GM23338 (cell line): ENCODE data around the gene FAM237B. TPM values are rescaled to one million over a fixed set of nuclear protein-coding genes. Genes with fewer than 3 reads are reported as not detected.
A peak's percentile ranks its signal among the peaks of the same experiment; 100 is the strongest.

Source experiments
- ATAC-seq: fragments of 200-7000 bp; cut with Tn5 transposase; 3 replicates; pipeline ENCODE4 v1.9.1; 2020
- DNase-seq: peaks from one replicate; pipeline ENCODE4 v3.0.0-alpha.2; 2015; ENCODE audit warnings: low spot score
- H2AFZ ChIP-seq: fragments of 200-600 bp; sonication (generic); 2 replicates; pipeline ENCODE4 v1.8.0; 2016; ENCODE audit warnings: antibody characterized with exemption, mild to moderate bottlenecking, moderate library complexity
- H3F3A ChIP-seq: fragments of 200-600 bp; sonication (generic); replicated peaks from 2 replicates; pipeline ENCODE4 v1.8.0; 2017; ENCODE audit warnings: antibody characterized with exemption, mixed run types, low read depth
- H3K27ac ChIP-seq: fragments of 200-600 bp; sonication (generic); 2 replicates; pipeline ENCODE4 v1.6.1; 2016; ENCODE audit warnings: low read depth
- H3K27me3 ChIP-seq: fragments of 200-600 bp; sonication (generic); 2 replicates; pipeline ENCODE4 v1.8.0; 2016; ENCODE audit warnings: mild to moderate bottlenecking, mixed run types, moderate library complexity; ENCODE audit not compliant: insufficient read depth
- H3K36me3 ChIP-seq: fragments of 200-600 bp; sonication (generic); 2 replicates; pipeline ENCODE4 v1.8.0; 2016; ENCODE audit warnings: mild to moderate bottlenecking; ENCODE audit not compliant: insufficient read depth
- H3K4me1 ChIP-seq: fragments of 200-600 bp; sonication (generic); 2 replicates; pipeline ENCODE4 v1.8.0; 2016; ENCODE audit warnings: mild to moderate bottlenecking, moderate library complexity; ENCODE audit not compliant: insufficient read depth
- H3K4me2 ChIP-seq: fragments of 200-600 bp; sonication (generic); 2 replicates; pipeline ENCODE4 v1.7.1; 2017; ENCODE audit warnings: mixed run types
- H3K4me3 ChIP-seq: fragments of 200-600 bp; sonication (generic); 2 replicates; pipeline ENCODE4 v1.6.1; 2016; ENCODE audit warnings: mixed run types
- H3K79me2 ChIP-seq: fragments of 200-600 bp; sonication (generic); replicated peaks from 2 replicates; pipeline ENCODE4 v1.8.0; 2017; ENCODE audit warnings: mild to moderate bottlenecking; ENCODE audit not compliant: insufficient read depth
- H3K9me2 ChIP-seq: fragments of 200-600 bp; sonication (generic); 2 replicates; pipeline ENCODE4 v1.8.0; 2017; ENCODE audit not compliant: insufficient read depth
- H4K20me1 ChIP-seq: fragments of 200-600 bp; sonication (generic); replicated peaks from 2 replicates; pipeline ENCODE4 v1.8.0; 2017; ENCODE audit warnings: mild to moderate bottlenecking; ENCODE audit not compliant: insufficient read depth
- H3K27ac Mint-ChIP-seq: 2 replicates; pipeline ENCODE4 v1.8.0; 2020; ENCODE audit warnings: inconsistent platforms, mild to moderate bottlenecking, moderate library complexity, mixed read lengths
- H3K27me3 Mint-ChIP-seq: 3 replicates; pipeline ENCODE4 v1.8.0; 2022; ENCODE audit warnings: low read depth, mild to moderate bottlenecking, moderate library complexity, mixed read lengths, inconsistent platforms; ENCODE audit not compliant: insufficient read depth, poor library complexity
- H3K36me3 Mint-ChIP-seq: 3 replicates; pipeline ENCODE4 v1.8.0; 2021; ENCODE audit warnings: low read depth, mild to moderate bottlenecking, inconsistent platforms, moderate library complexity, mixed read lengths
- H3K4me1 Mint-ChIP-seq: 3 replicates; pipeline ENCODE4 v1.8.0; 2020; ENCODE audit warnings: mild to moderate bottlenecking, inconsistent platforms, mixed read lengths
- H3K4me3 Mint-ChIP-seq: 3 replicates; pipeline ENCODE4 v1.8.0; 2021; ENCODE audit warnings: moderate library complexity, mild to moderate bottlenecking, inconsistent platforms, mixed read lengths
- H3K9me3 Mint-ChIP-seq: 3 replicates; pipeline ENCODE4 v1.8.0; 2020; ENCODE audit warnings: moderate library complexity, mild to moderate bottlenecking, inconsistent platforms, mixed read lengths
- CREB1 ChIP-seq: fragments of 250-450 bp; sonication (Bioruptor Pico); IDR thresholded peaks from 2 replicates; pipeline ENCODE4 v1.5.0; 2020; ENCODE audit warnings: low read depth, mild to moderate bottlenecking, moderate library complexity
- CTCF ChIP-seq, 2 experiments: fragments of 200-600 bp in 1 of 2; sonication (generic) in 1 of 2; conservative IDR thresholded peaks; 2 replicates each; pipeline versions ENCODE4 v1.5.1 to v1.6.1; 2016 to 2017; ENCODE audit warnings: antibody characterized with exemption in 2 of 2, low read depth in 2 of 2, mild to moderate bottlenecking in 2 of 2, moderate library complexity in 1 of 2
- ETS1 ChIP-seq: IDR thresholded peaks from 2 replicates; pipeline ENCODE4 v1.6.1; 2016; ENCODE audit warnings: antibody characterized with exemption
- EZH2 ChIP-seq: fragments of 200-600 bp; sonication (generic); IDR thresholded peaks from one replicate; pipeline ENCODE4 v1.8.0; 2017; ENCODE audit warnings: antibody characterized with exemption, mild to moderate bottlenecking, low read depth; ENCODE audit not compliant: unreplicated experiment
- EZH2phosphoT487 ChIP-seq: fragments of 200-600 bp; sonication (generic); IDR thresholded peaks from one replicate; pipeline ENCODE4 v1.8.1; 2018; ENCODE audit warnings: antibody characterized with exemption; ENCODE audit not compliant: unreplicated experiment
- JUNB ChIP-seq: IDR thresholded peaks from one replicate; pipeline ENCODE4 v1.6.1; 2016; ENCODE audit warnings: antibody characterized with exemption; ENCODE audit not compliant: unreplicated experiment
- NANOG ChIP-seq: IDR thresholded peaks from 2 replicates; pipeline ENCODE4 v1.6.1; 2016; ENCODE audit warnings: antibody characterized with exemption, borderline replicate concordance
- POLR2AphosphoS5 ChIP-seq: IDR thresholded peaks from 2 replicates; pipeline ENCODE4 v1.6.1; 2016; ENCODE audit warnings: antibody characterized with exemption, low read depth
- REST ChIP-seq: IDR thresholded peaks from one replicate; pipeline ENCODE4 v1.6.1; 2018; ENCODE audit warnings: antibody characterized with exemption; ENCODE audit not compliant: unreplicated experiment
- STAT1 ChIP-seq: IDR thresholded peaks from one replicate; pipeline ENCODE4 v1.6.1; 2016; ENCODE audit warnings: antibody characterized with exemption; ENCODE audit not compliant: unreplicated experiment
- ZNF114 ChIP-seq: fragments of 250-450 bp; sonication (Bioruptor Pico); IDR thresholded peaks from 2 replicates; pipeline ENCODE4 v1.5.0; 2020; ENCODE audit warnings: mild to moderate bottlenecking, moderate library complexity
- ZNF331 ChIP-seq: fragments of 250-450 bp; sonication (Bioruptor Pico); IDR thresholded peaks from 2 replicates; pipeline ENCODE4 v1.5.0; 2020; ENCODE audit warnings: low read depth, mild to moderate bottlenecking, moderate library complexity
- ZNF462 ChIP-seq: fragments of 250-450 bp; sonication (Bioruptor Pico); IDR thresholded peaks from 2 replicates; pipeline ENCODE4 v1.5.0; 2020; ENCODE audit warnings: mild to moderate bottlenecking, moderate library complexity
- polyA plus RNA-seq: library from polyadenylated mRNA; unstranded; fragments of >200 nt; fragmentation: Nextera tagmentation; extraction: Ambion mirVana; gene quantifications from 2 replicates; pipeline ENCODE4 v1.2.1, GENCODE V29; 2016
- total RNA-seq: library from RNA; depleted of rRNA; stranded (reverse); fragments of >200 nt; shearing (Covaris generic); gene quantifications from 2 replicates; pipeline ENCODE4 v1.2.3, GENCODE V29; 2014

Gene FAM237B
- total and polyA plus RNA-seq, 2 experiments from 2014 or later = 0.07 to 0.13 TPM

- Mint-ChIP-seq H3K4me1 (peaks cover 9% of the 10 kb centered on the region; the same call in 2 of the 3 replicates), H3K36me3 (peaks cover 2% of the 10 kb centered on the region; the same call in 1 of the 3 replicates), H3K4me3 (peak overlapping the region; percentile 95), H3K9me3 (no peaks in the 10 kb centered on the region), H3K27ac (peak overlapping the region; percentile 97), H3K27me3 (peaks cover 6% of the 10 kb centered on the region)
- DNase-seq = peak; percentile 40
- TF ChIP-seq EZH2phosphoT487 = no peak
- TF ChIP-seq NANOG = no peak
- no peak for TF ChIP-seq JUNB
- no peak for TF ChIP-seq ZNF114 (CRISPR knock-in tag)
- no peak for TF ChIP-seq CTCF (conservative IDR thresholded peaks at IDR 0.05; ENCODE audit: low read depth in 2 of 2)
- TF ChIP-seq EZH2 = no peak
- no peak for TF ChIP-seq ETS1
- TF ChIP-seq STAT1 = no peak
- no peak for TF ChIP-seq CREB1 (CRISPR knock-in tag)
- no peak for TF ChIP-seq REST
- TF ChIP-seq POLR2AphosphoS5 = no peak
- TF ChIP-seq ZNF331 (CRISPR knock-in tag) = no peak
- no peak for TF ChIP-seq ZNF462 (CRISPR knock-in tag)
- Histone ChIP-seq H4K20me1 (no peaks in the 10 kb centered on the region), H3K4me3 (peak overlapping the region; percentile 83), H3K27me3 (no peaks in the 10 kb centered on the region), H3K36me3 (no peaks in the 10 kb centered on the region), H3K4me2 (peak overlapping the region; percentile 91), H3K4me1 (no peaks in the 10 kb centered on the region), H3F3A (no peaks in the 10 kb centered on the region), H2AFZ (peak overlapping the region; percentile 87), H3K79me2 (peaks cover 40% of the 10 kb centered on the region), H3K9me2 (no peaks in the 10 kb centered on the region), H3K27ac (0 out of 2 replicates have a peak overlapping the region, but pooled peaks have one; percentile 20)
- peak; percentile 57 for ATAC-seq
Observed at GRCh38 chr7:90345595-90346335, 24.7 kb upstream of the FAM237B start.
